Measurements from ENCODE around the gene CEP295NL.

CEP295NL gene

DNA sequence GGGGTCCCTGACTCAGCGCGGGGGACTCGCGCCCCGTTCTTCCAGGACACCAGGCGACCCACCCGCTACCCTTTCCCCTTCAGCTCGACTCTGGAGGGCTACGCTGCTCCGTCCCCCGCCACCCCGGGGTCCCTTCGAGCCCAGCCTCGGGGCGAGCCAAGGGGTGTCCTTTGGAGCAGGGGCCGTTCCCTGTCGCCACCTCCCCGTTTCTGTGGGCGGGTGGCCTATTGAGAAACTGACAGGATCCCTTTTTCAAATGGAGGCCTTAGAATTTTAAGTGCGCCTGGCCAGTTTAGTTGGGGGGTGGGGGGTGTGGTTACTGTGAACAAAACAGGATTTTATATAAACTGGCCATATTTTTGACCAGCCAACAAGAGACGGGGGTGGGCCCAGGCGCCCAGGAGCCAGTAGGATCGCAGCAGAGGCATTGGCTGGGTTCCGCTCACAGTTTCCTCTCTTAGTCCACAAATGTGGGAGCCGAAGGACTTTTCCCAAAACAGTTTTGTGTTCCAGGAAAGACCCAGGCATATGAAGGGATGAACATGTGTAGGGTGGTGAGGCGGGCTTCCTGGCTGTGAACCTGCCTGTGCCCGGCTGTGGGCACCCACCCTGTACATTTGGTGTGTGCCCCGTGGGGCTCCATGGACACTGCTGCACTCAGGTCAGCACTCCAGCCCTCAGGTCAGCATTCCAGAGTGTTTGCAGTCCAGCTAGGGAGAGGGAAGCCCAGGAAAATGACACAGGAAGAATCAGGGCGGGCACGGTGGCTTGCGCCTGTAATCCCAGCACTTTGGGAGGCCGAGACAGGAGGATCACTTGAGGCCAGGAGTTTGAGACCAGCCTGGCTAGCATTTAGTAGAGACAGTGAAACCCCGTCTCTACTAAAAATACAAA is 22.9 kb upstream of the CEP295NL start:
- H3K4me3 ChIP-seq (ENCODE audit: low read depth, low read length): peak overlapping the region; percentile 56
- TF ChIP-seq CTCF (IDR thresholded peaks at IDR 0.05; ENCODE audit: low read depth, low read length): no peak

- H3K4me3 ChIP-seq (ENCODE audit: low read depth, low read length): peak within 1 kb of the TSS; percentile 90
- no peak for TF ChIP-seq CTCF (IDR thresholded peaks at IDR 0.05; ENCODE audit: low read depth, low read length)
These were observed 22.2 kb upstream of the CEP295NL start, which contains the start of gene TIMP2 for GRCh38 chr17:78925234-78925633. Gene TIMP2 (minus strand): TSS chr17:78925387. CDS start chr17:78925088, 299 bp downstream.

DNA sequence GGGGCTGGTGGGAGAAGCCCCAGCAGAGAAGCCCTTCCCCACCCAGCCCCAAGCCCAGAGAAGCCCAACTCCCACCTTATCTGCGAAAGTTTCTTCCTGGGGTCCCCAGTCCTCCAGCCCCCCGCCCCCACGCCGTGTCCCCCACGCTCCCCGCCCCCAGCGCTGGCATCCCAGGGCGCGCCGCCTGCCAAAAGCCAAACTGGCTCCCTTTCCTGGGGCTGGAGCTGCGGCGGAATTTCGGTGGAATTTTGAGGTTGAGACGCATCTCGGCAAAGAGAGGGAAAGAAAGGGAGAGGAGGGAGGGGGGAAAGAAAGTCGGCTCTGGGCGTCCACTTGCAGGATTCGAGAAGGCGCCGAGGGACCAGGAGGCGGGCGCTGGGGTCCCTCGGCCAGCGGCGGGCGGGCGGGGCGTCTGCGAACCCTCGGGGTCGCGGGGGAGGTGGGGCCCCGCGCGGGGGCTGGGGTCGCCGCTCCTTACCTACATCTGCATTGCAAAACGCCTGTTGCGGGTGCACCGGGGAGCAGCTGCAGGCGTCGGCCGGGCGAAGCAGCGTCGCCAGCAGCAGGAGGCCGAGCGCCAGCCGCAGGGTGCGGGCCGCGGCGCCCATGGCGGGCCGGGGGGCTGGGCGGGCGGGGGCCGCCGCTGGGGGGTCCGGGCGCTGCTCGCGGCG is 21.6 kb upstream of the CEP295NL start:
- H3K4me3 ChIP-seq (ENCODE audit: low read depth, low read length): peak overlapping the region; percentile 90

DNA sequence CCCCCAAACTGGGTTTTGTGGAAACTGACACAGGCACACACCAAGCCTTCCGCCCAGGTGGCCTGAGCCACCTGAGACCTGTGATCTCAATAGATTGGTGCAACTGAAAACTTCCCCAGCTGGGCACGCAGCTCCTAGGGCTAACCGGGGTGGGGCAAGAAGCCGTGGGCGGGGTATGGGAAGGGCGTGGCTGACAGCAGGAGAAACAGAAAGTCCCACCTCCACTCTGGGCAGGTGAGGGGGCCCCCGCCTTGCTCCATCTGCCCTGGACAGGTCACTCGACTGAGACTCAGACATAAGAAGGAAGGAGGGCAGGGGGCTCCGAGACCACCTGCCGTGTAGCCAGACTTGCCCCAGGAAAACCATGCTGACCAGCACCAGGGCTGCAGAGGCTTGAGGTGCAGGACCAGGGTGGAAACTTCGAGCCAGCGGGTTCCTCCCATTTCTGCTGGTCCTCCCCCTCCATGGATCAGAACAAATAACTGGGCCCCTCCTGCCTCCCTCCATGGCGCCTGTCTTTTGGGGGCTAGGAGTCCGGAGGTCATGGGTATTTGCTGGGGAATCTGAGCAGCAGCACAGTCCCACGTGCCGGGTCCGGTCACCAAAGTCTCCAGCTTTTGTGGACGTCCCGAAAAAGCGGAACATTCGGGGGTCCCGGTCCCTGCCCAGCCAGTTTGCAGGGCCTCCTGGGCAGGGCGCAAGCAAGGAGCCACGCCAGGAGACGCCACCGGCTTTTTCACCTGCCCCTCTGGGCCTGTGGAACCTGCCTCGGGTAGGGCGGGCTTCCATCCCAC is 20.9 kb upstream of the CEP295NL start:
- peak overlapping the region; percentile 90 for H3K4me3 ChIP-seq (ENCODE audit: low read depth, low read length)
- TF ChIP-seq CTCF (IDR thresholded peaks at IDR 0.05; ENCODE audit: low read depth, low read length): no peak

More for the DNA sequence above, 21.6 kb upstream of the CEP295NL start:
- no peak for TF ChIP-seq CTCF (IDR thresholded peaks at IDR 0.05; ENCODE audit: low read depth, low read length)

- TF ChIP-seq CTCF (IDR thresholded peaks at IDR 0.05; ENCODE audit: low read depth, low read length): no peak
- H3K4me3 ChIP-seq (ENCODE audit: low read depth, low read length): peak overlapping the region; percentile 90
These were observed 20.0 kb upstream of the CEP295NL start for GRCh38 chr17:78922816-78923498.

- no peak for TF ChIP-seq CTCF (IDR thresholded peaks at IDR 0.05; ENCODE audit: low read depth, low read length)
- peak overlapping the region; percentile 20; the same call in 1 of the 2 replicates for H3K4me3 ChIP-seq (ENCODE audit: low read depth, low read length)
These were observed 18.5 kb upstream of the CEP295NL start for GRCh38 chr17:78921437-78921971.
